HepG2 (cell line): ENCODE measurements around the gene SMAD1. TPM values are rescaled to one million over a fixed set of nuclear protein-coding genes. Genes with fewer than 3 reads are reported as not detected.

ENCODE experiments used
- ATAC-seq: fragments of 200-7000 bp; cut with Tn5 transposase; 3 replicates; pipeline ENCODE4 v1.9.1; 2020; ENCODE audit warnings: mild to moderate bottlenecking, moderate library complexity
- BruUV-seq: library from RNA; stranded (reverse); fragments of 400-500 nt; replicated peaks from 2 replicates; lab custom pipeline; 2021; lab: Mats Ljungman, UMichigan
- CTCF ChIA-PET: fragments of 300-600 bp; formaldehyde crosslinking; extraction: SDS; loops from one replicate; lab custom pipeline; 2021; ENCODE audit warnings: low total read pairs, inconsistent platforms, low intra/inter-chr PET ratio; lab: Yijun Ruan, JAX
- POLR2A ChIA-PET: fragments of 350-600 bp; sonication (Branson Sonifier 250); formaldehyde crosslinking; loops from one replicate; lab custom pipeline; 2020; ENCODE audit warnings: antibody characterized with exemption, inconsistent platforms; lab: Yijun Ruan, JAX
- DNase-seq: peaks from one replicate; pipeline ENCODE4 v3.0.0-alpha.2; 2015; ENCODE audit warnings: low spot score
- FAIRE-seq: peaks from 3 replicates; lab custom pipeline; 2011; peaks lifted over from hg19 to GRCh38; lab: Jason Lieb, UNC
- H2AFZ ChIP-seq: one replicate; pipeline ENCODE4 v1.6.1; 2011; ENCODE audit warnings: low read length, inconsistent platforms
- H3K27ac ChIP-seq: fragments of 300-600 bp; 3 replicates; pipeline ENCODE4 v1.8.0; 2011; ENCODE audit warnings: mixed run types, mild to moderate bottlenecking, mixed read lengths, low read length, inconsistent platforms; ENCODE audit not compliant: insufficient read depth; ENCODE audit errors: extremely low read length
- H3K27me3 ChIP-seq, 2 experiments: fragments of 200-600 bp in 1 of 2; 2 replicates in 1 of 2; 3 replicates in 1 of 2; pipeline versions ENCODE4 v1.6.0 to v1.8.0; 2011; ENCODE audit warnings: low read length in 2 of 2, mild to moderate bottlenecking in 2 of 2, moderate library complexity in 2 of 2, inconsistent platforms in 1 of 2; ENCODE audit not compliant: insufficient read depth in 2 of 2, control insufficient read depth in 1 of 2
- H3K36me3 ChIP-seq, 2 experiments: fragments of 200-600 bp in 1 of 2; replicated peaks in 1 of 2; 2 replicates in 1 of 2; 3 replicates in 1 of 2; pipeline versions ENCODE4 v1.5.1 to v1.8.0; 2011; ENCODE audit warnings: low read length in 2 of 2, inconsistent platforms in 1 of 2; ENCODE audit not compliant: insufficient read depth in 2 of 2, control insufficient read depth in 1 of 2
- H3K4me1 ChIP-seq: 2 replicates; pipeline ENCODE4 v1.5.1; 2012; ENCODE audit warnings: low read length, inconsistent platforms; ENCODE audit not compliant: insufficient read depth
- H3K4me2 ChIP-seq: 2 replicates; pipeline ENCODE4 v1.6.0; 2011; ENCODE audit warnings: low read depth, low read length, inconsistent platforms
- H3K4me3 ChIP-seq, 3 experiments: fragments of 200-600 bp in 1 of 3; sonication (generic), shearing (Covaris generic) in 1 of 3; replicated peaks in 1 of 3; 2 replicates each; pipeline ENCODE4 v1.5.1; 2011 to 2016; ENCODE audit warnings: low read length in 3 of 3, inconsistent platforms in 2 of 3, low read depth in 2 of 3, mild to moderate bottlenecking in 2 of 3, control low read depth in 1 of 3, mixed read lengths in 1 of 3; ENCODE audit not compliant: insufficient read depth in 1 of 3
- H3K79me2 ChIP-seq: one replicate; pipeline ENCODE4 v1.6.1; 2011; ENCODE audit warnings: low read length, inconsistent platforms; ENCODE audit not compliant: insufficient read depth
- H3K9ac ChIP-seq: 2 replicates; pipeline ENCODE4 v1.6.0; 2011; ENCODE audit warnings: mild to moderate bottlenecking, low read depth, low read length, inconsistent platforms; ENCODE audit not compliant: insufficient read depth
- H3K9me3 ChIP-seq: 2 replicates; pipeline ENCODE4 v1.5.1; 2012; ENCODE audit warnings: mild to moderate bottlenecking, low read length
- H4K20me1 ChIP-seq: 2 replicates; pipeline ENCODE4 v1.6.0; 2011; ENCODE audit warnings: inconsistent platforms, mild to moderate bottlenecking, low read length, moderate library complexity; ENCODE audit not compliant: insufficient read depth
- NFIC ChIP-seq: IDR thresholded peaks from 2 replicates; pipeline ENCODE4 v1.6.1; 2012; ENCODE audit warnings: mild to moderate bottlenecking, low read length, inconsistent platforms
- ZNF12 ChIP-seq: sonication (generic); formaldehyde crosslinking; IDR thresholded peaks from 2 replicates; pipeline ENCODE4 v1.5.0; 2020; ENCODE audit warnings: missing genetic modification reagents
- ZNF451 ChIP-seq: sonication (generic); formaldehyde crosslinking; IDR thresholded peaks from 2 replicates; pipeline ENCODE4 v1.5.0; 2020; ENCODE audit warnings: mild to moderate bottlenecking, missing genetic modification reagents
- WGBS: methylation state at CpG from one replicate; pipeline ENCODE4 v1.1.6; 2017; ENCODE audit warnings: low lambda C conversion rate; 5-methylcytosine and 5-hydroxymethylcytosine counted together
- in situ Hi-C: cut with HindIII; loops from 2 replicates; pipeline ENCODE4 v1.10.0; 2017; ENCODE audit warnings: low pct_unique_long_range_greater_than_20kb; ENCODE audit not compliant: extremely low pct_ligation_motif_present
- intact Hi-C: fragments of 100-400 bp; cut with micrococcal nuclease; formaldehyde crosslinking; loops from one replicate; pipeline ENCODE4 v1.10.0; 2022; ENCODE audit not compliant: unreplicated experiment
- polyA plus RNA-seq, 8 experiments: library from polyadenylated mRNA; depleted of rRNA in 3 of 8; stranded (reverse) in 7 of 8; unstranded in 1 of 8; fragments of >200 nt; fragmentation: Illumina TruSeq in 4 of 8; extraction: Trizol in 4 of 8; gene quantifications; 2 replicates each; pipeline versions ENCODE4 v1.2.1 to v1.2.3, GENCODE V29; 2011 to 2016; ENCODE audit warnings: low read depth in 4 of 8, missing spikeins in 1 of 8, mixed read lengths in 1 of 8; ENCODE audit not compliant: insufficient read depth in 1 of 8
- total RNA-seq, 5 experiments: library from RNA; depleted of rRNA; stranded (reverse); fragments of >200 nt; fragmentation: Illumina TruSeq; extraction: Trizol; gene quantifications; 2 replicates each; pipeline ENCODE4 v1.2.3, GENCODE V29; 2016; ENCODE audit warnings: low read depth in 1 of 5
- TF ChIP-seq, protein P1 (sequence below), 2 experiments: fragments of 450-650 bp in 1 of 2; sonication (generic) in 1 of 2; formaldehyde crosslinking in 1 of 2; IDR thresholded peaks; 2 replicates each; pipeline versions ENCODE4 v1.6.1 to v1.8.0; 2016 to 2022; ENCODE audit warnings: antibody characterized with exemption in 1 of 2, mild to moderate bottlenecking in 1 of 2, missing genetic modification reagents in 1 of 2

The SMAD1 gene
- total and polyA plus RNA-seq, 2 of the 13 experiments (the other 11 are each of a cell fraction or from before 2014, with no cell fraction given): 12.7 to 16.6 TPM

DNA sequence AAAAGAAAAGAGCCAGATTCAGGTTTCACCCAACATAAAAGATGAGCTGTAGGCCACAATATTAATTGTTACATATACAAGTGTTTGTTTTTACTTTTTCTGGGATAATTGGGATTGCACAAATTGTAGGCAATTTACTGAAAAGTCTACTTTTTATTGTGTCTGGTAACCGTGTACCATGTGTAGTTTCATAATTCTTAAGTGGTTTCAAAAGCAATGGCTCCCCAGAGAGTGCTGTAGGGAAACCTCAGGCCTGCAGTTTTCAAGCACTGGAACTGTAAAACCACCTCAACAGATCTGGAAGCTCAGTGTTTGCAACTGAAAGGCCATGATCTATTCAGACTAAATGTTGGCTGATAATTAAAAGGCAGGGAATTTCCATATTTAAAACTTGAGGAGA, 83.7 kb downstream of the SMAD1 start:
- POLR2A ChIA-PET: interaction anchor here (0.5 kb wide), 1 partner anchor 1504 kb away, joined by 5 read pairs; no protein-coding TSS in a partner anchor

More for the DNA sequence above, 83.7 kb downstream of the SMAD1 start:
- TF ChIP-seq NFIC (no peak), ZNF12 (CRISPR knock-in tag) (no peak), ZNF451 (CRISPR knock-in tag) (no peak)
- TF ChIP-seq, protein P1, sequence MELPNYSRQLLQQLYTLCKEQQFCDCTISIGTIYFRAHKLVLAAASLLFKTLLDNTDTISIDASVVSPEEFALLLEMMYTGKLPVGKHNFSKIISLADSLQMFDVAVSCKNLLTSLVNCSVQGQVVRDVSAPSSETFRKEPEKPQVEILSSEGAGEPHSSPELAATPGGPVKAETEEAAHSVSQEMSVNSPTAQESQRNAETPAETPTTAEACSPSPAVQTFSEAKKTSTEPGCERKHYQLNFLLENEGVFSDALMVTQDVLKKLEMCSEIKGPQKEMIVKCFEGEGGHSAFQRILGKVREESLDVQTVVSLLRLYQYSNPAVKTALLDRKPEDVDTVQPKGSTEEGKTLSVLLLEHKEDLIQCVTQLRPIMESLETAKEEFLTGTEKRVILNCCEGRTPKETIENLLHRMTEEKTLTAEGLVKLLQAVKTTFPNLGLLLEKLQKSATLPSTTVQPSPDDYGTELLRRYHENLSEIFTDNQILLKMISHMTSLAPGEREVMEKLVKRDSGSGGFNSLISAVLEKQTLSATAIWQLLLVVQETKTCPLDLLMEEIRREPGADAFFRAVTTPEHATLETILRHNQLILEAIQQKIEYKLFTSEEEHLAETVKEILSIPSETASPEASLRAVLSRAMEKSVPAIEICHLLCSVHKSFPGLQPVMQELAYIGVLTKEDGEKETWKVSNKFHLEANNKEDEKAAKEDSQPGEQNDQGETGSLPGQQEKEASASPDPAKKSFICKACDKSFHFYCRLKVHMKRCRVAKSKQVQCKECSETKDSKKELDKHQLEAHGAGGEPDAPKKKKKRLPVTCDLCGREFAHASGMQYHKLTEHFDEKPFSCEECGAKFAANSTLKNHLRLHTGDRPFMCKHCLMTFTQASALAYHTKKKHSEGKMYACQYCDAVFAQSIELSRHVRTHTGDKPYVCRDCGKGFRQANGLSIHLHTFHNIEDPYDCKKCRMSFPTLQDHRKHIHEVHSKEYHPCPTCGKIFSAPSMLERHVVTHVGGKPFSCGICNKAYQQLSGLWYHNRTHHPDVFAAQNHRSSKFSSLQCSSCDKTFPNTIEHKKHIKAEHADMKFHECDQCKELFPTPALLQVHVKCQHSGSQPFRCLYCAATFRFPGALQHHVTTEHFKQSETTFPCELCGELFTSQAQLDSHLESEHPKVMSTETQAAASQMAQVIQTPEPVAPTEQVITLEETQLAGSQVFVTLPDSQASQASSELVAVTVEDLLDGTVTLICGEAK (IDR thresholded peaks at IDR 0.05): no peak
- TF ChIP-seq, protein P1 (CRISPR knock-in tag; IDR thresholded peaks at IDR 0.05): no peak
- H3K4me3 ChIP-seq: no peak overlapping the region
- no peaks in the 10 kb centered on the region for H3K4me1 ChIP-seq
- CTCF ChIA-PET: no interaction called here
- in situ Hi-C loops: no loop called here
- H3K27ac ChIP-seq: no peak overlapping the region
- H3K36me3 ChIP-seq: no peaks in the 10 kb centered on the region
- DNase-seq: no peak
- no peaks in the 10 kb centered on the region for H3K27me3 ChIP-seq
- FAIRE-seq: no peak
- H3K9me3 ChIP-seq: no peaks in the 10 kb centered on the region
- no peak overlapping the region for H3K4me2 ChIP-seq
- ATAC-seq: no peak
- no TSS peak for BruUV-seq
- WGBS: 6% methylated on average over 1 of the region's 1 CpG
- intact Hi-C loops: no loop called here
- no peak overlapping the region for H2AFZ ChIP-seq
- H3K9ac ChIP-seq: no peak overlapping the region
- no peaks in the 10 kb centered on the region for H4K20me1 ChIP-seq
- H3K79me2 ChIP-seq: no peaks in the 10 kb centered on the region
